GM12872 (cell line): ENCODE measurements around the gene SV2B.

Experiments
- TF ChIP-seq, protein P1 (sequence below): IDR thresholded peaks from 3 replicates; pipeline ENCODE4 v1.5.1; 2011; ENCODE audit warnings: low read depth, mild to moderate bottlenecking, low read length, moderate library complexity; ENCODE audit not compliant: insufficient read depth

The SV2B gene

DNA sequence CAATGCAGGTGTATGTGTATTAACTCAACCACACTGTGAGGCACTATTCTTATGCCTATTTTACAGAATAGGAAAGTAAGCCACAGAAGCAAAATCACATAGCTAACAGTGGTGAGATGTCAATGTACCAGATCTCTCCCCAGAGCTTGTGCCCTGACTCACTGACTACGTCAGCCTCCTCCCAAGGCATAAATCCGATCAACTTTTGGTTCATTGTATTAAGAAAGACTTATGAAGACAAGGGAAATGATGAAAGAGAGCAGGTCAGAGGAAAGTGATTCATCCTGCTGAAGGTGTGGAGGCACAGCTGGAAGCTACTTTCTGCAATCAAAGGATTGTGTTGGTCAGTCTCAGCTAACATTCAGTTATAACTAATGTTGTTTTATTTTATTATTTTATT is 33.0 kb upstream of the SV2B start:
- TF ChIP-seq, protein P1, sequence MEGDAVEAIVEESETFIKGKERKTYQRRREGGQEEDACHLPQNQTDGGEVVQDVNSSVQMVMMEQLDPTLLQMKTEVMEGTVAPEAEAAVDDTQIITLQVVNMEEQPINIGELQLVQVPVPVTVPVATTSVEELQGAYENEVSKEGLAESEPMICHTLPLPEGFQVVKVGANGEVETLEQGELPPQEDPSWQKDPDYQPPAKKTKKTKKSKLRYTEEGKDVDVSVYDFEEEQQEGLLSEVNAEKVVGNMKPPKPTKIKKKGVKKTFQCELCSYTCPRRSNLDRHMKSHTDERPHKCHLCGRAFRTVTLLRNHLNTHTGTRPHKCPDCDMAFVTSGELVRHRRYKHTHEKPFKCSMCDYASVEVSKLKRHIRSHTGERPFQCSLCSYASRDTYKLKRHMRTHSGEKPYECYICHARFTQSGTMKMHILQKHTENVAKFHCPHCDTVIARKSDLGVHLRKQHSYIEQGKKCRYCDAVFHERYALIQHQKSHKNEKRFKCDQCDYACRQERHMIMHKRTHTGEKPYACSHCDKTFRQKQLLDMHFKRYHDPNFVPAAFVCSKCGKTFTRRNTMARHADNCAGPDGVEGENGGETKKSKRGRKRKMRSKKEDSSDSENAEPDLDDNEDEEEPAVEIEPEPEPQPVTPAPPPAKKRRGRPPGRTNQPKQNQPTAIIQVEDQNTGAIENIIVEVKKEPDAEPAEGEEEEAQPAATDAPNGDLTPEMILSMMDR, result no peak

DNA sequence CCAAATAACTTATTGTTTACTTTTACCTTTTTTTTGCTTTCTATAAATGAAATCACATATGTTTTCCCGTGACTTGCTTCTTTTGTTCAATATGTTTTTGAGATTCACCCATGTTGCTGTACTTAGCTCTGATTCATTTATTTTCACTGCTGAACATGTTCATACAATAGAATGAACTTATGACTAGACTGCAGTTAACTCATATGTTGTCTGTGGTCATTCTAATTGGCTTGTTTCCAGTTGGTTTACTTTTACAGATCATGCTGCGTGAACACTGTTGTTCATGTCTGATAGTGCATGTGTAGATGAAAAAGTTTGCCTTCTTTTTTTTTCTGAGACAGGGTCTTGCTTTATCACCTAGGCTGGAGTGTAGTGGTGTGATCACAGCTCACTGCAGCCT is 31.6 kb upstream of the SV2B start:
- TF ChIP-seq, protein P1, result no peak

DNA sequence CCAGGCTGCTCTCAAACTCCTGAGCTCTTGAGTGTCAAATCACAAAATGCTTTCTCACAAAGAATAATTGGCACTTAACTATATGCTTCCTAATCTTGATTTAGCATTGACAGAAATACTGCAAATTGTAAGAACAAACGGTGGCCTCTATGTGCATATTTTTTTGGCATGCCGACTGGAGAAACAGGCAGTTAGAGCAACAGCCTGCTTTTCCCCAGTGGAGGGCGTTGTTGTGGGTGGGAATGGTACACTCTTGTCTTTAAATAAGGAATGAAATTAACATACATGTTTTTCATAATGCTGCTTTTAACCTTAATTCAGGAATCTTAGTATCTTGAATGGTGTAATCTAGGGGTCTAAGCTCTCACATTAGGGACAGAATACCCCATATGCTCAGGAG is 31.1 kb upstream of the SV2B start:
- TF ChIP-seq, protein P1, result no peak

DNA sequence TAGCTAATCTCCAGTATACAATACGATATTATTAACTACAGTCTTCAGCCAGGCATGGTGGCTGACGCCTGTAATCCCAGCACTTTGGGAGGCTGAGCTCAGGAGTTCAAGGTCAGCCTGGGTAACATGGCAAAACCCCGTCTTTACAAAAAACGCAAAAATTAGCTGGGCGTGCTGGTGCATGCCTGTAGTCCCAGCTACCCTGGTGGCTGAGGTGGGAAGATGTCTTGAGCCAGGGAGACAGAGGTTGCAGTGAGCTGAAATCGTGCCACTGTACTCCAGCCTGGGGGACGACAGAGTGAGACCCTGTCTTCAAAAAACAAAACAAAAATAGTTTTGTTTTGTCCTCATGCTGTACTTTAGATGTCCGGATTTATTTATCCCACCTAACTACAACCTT is 29.2 kb upstream of the SV2B start:
- TF ChIP-seq, protein P1, result no peak

DNA sequence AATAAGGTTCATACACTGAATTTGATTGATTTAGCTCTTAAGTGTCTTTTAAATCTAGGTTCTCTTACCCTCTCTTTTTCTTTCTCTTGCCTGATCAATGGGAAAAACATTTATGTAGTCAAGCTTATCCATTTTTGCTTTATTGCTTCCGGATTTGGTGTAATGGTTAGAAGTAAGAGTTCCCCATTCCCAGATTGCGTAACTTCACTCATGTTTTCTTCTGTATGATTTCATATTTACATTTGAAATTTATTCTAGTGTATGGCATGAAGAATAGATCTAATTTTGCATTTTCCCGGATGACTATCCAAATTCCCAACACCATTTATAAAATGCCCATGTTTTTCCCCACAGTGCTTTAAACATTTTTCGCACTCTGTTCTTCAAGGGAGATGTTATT is 27.9 kb upstream of the SV2B start:
- TF ChIP-seq, protein P1, result no peak

DNA sequence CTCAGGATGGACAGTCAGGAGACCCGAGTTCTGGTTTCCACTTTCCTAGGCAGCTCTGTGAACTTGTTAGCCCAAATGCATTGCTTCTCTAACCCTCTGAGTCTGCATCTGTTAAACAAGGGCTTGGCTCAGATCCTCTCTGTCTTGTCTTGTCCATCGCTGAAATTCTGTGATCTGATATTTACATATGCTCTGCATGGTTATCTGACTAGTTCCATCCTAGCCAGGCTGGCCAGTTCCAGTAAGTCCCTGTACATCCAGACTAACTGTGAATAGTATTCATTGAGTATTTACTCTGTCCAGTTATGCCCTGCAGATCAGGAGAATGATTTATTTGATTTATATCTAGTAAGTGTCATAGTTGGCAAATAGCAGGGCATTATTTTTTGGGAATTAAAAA is 27.0 kb upstream of the SV2B start:
- TF ChIP-seq, protein P1, result no peak

DNA sequence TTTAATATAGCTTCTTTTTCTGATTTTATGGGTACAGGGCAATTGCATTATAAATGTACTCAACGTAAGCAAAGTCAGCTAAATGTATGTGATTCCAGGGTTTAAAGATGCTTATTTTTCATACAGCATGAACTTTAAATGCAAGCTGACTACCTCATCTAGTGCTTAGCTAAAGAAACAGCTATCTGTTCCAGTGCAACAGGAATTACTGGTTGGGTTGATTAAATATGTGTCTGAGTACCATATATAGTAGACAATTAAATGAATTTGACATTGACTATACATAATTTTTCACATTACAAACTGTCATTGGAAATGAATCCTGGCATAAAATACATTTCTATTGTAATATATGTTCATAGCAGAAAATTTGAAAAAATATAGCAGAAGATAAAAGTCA is 26.3 kb upstream of the SV2B start:
- TF ChIP-seq, protein P1, result no peak

DNA sequence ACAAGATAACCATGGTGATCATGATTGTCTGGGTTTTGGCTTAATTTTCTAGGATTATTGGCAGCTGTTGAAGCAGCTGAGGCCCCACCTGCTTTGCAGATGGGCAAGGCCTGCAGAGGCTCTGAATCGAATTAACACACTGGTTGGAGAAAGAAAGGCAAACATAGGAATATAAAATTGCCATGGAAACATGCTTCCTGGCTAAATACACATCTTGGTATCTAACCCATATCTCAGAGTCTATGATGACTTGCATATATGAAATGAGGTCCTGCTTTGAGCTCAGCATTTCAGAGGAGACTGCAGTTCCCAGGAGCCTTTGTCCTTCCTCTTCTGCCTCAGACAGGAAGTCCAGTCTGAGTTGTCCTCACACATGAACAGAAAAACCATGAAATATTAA is 24.3 kb upstream of the SV2B start:
- TF ChIP-seq, protein P1, result no peak
